Hepatocyte (in vitro differentiated cells): Measurements from ENCODE around the gene PATE3. TPM values are rescaled to one million over a fixed set of nuclear protein-coding genes. Genes with fewer than 3 reads are reported as not detected.

Experiments
- DNase-seq: peaks from one replicate; pipeline ENCODE4 v3.0.0-alpha.2; 2016; ENCODE audit warnings: low spot score
- H2AFZ ChIP-seq: fragments of 200-600 bp; sonication (generic); 2 replicates; pipeline ENCODE4 v1.6.0; 2016; ENCODE audit warnings: antibody characterized with exemption, mild to moderate bottlenecking
- H3K27ac ChIP-seq: fragments of 200-600 bp; sonication (generic); 2 replicates; pipeline ENCODE4 v1.5.1; 2016; ENCODE audit warnings: mild to moderate bottlenecking
- H3K27me3 ChIP-seq: fragments of 200-600 bp; sonication (generic); 2 replicates; pipeline ENCODE4 v1.6.1; 2016
- H3K36me3 ChIP-seq: fragments of 200-600 bp; sonication (generic); replicated peaks from 2 replicates; pipeline ENCODE4 v1.5.1; 2016; ENCODE audit warnings: low read depth; ENCODE audit not compliant: insufficient read depth
- H3K4me1 ChIP-seq: fragments of 200-600 bp; sonication (generic); 2 replicates; pipeline ENCODE4 v1.5.1; 2016; ENCODE audit warnings: mild to moderate bottlenecking, moderate library complexity; ENCODE audit not compliant: insufficient read depth
- H3K4me2 ChIP-seq: fragments of 200-600 bp; sonication (generic); 2 replicates; pipeline ENCODE4 v1.6.0; 2016
- H3K4me3 ChIP-seq: fragments of 200-600 bp; sonication (generic); 2 replicates; pipeline ENCODE4 v1.5.1; 2016; ENCODE audit warnings: mild to moderate bottlenecking
- H3K79me2 ChIP-seq: fragments of 200-600 bp; sonication (generic); 2 replicates; pipeline ENCODE4 v1.6.0; 2017; ENCODE audit warnings: mild to moderate bottlenecking
- H3K9me2 ChIP-seq: fragments of 200-600 bp; sonication (generic); replicated peaks from 2 replicates; pipeline ENCODE4 v1.6.0; 2017; ENCODE audit warnings: mild to moderate bottlenecking; ENCODE audit not compliant: insufficient read depth
- H3K9me3 ChIP-seq: fragments of 200-600 bp; sonication (generic); 2 replicates; pipeline ENCODE4 v1.5.1; 2016; ENCODE audit warnings: low read depth, mild to moderate bottlenecking
- H4K20me1 ChIP-seq: fragments of 200-600 bp; sonication (generic); 2 replicates; pipeline ENCODE4 v1.6.0; 2016; ENCODE audit warnings: mild to moderate bottlenecking; ENCODE audit not compliant: insufficient read depth, poor library complexity, severe bottlenecking
- EZH2 ChIP-seq: fragments of 200-600 bp; sonication (generic); IDR thresholded peaks from 2 replicates; pipeline ENCODE4 v1.6.1; 2016; ENCODE audit warnings: antibody characterized with exemption, mild to moderate bottlenecking, borderline replicate concordance
- EZH2phosphoT487 ChIP-seq: fragments of 200-600 bp; sonication (generic); IDR thresholded peaks from one replicate; pipeline ENCODE4 v1.6.1; 2018; ENCODE audit warnings: antibody characterized with exemption, mild to moderate bottlenecking, low read depth, moderate library complexity; ENCODE audit not compliant: unreplicated experiment, severe bottlenecking
- WGBS: methylation state at CpG from one replicate; pipeline ENCODE4 v1.1.6; 2016; ENCODE audit warnings: low lambda C conversion rate; ENCODE audit errors: missing lambda C conversion rate; 5-methylcytosine and 5-hydroxymethylcytosine counted together
- polyA plus RNA-seq: library from polyadenylated mRNA; unstranded; fragments of >200 nt; fragmentation: Nextera tagmentation; extraction: Ambion mirVana; gene quantifications from 2 replicates; pipeline ENCODE4 v1.2.1, GENCODE V29; 2016
- total RNA-seq: library from RNA; depleted of rRNA; stranded (reverse); fragments of >200 nt; gene quantifications from 2 replicates; pipeline ENCODE4 v1.2.3, GENCODE V29; 2014
- TF ChIP-seq, protein P1 (sequence below): fragments of 200-600 bp; sonication (generic); IDR thresholded peaks from 2 replicates; pipeline ENCODE4 v1.5.1; 2016; ENCODE audit warnings: antibody characterized with exemption, mild to moderate bottlenecking; ENCODE audit not compliant: poor library complexity

The PATE3 gene
- total and polyA plus RNA-seq, 2 experiments from 2014 or later, result not detected

DNA sequence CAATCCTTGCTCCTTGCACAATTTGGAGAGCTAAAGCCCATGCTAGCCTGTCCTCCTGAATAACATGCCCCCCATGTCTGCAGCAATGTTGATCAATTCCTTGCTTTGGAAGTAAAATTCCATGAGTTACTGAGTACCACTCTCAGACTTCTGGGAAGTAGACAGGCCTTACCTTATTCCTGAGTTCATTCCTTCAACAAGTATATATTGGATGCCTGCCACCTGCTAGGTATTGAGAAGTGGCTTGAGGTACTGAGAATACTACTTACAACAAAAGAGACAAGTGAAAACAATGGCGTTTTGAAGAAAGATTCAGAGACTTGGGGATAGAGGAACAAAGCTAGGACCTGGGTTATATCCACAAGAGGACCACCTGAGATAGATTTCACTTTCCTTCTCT is 21.7 kb upstream of the PATE3 start:
- no peak for DNase-seq
- Histone ChIP-seq H3K9me2 (no peaks in the 10 kb centered on the region), H3K9me3 (no peaks in the 10 kb centered on the region), H3K27me3 (no peaks in the 10 kb centered on the region), H3K4me3 (no peak overlapping the region), H3K4me1 (no peaks in the 10 kb centered on the region), H2AFZ (no peak overlapping the region), H3K36me3 (no peaks in the 10 kb centered on the region), H3K4me2 (no peak overlapping the region), H3K79me2 (no peaks in the 10 kb centered on the region), H4K20me1 (no peaks in the 10 kb centered on the region), H3K27ac (no peak overlapping the region)
- 62% methylated on average over 1 of the region's 1 CpG for WGBS
- TF ChIP-seq, protein P1, sequence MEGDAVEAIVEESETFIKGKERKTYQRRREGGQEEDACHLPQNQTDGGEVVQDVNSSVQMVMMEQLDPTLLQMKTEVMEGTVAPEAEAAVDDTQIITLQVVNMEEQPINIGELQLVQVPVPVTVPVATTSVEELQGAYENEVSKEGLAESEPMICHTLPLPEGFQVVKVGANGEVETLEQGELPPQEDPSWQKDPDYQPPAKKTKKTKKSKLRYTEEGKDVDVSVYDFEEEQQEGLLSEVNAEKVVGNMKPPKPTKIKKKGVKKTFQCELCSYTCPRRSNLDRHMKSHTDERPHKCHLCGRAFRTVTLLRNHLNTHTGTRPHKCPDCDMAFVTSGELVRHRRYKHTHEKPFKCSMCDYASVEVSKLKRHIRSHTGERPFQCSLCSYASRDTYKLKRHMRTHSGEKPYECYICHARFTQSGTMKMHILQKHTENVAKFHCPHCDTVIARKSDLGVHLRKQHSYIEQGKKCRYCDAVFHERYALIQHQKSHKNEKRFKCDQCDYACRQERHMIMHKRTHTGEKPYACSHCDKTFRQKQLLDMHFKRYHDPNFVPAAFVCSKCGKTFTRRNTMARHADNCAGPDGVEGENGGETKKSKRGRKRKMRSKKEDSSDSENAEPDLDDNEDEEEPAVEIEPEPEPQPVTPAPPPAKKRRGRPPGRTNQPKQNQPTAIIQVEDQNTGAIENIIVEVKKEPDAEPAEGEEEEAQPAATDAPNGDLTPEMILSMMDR, result no peak
- TF ChIP-seq EZH2, result no peak
- TF ChIP-seq EZH2phosphoT487, result no peak

DNA sequence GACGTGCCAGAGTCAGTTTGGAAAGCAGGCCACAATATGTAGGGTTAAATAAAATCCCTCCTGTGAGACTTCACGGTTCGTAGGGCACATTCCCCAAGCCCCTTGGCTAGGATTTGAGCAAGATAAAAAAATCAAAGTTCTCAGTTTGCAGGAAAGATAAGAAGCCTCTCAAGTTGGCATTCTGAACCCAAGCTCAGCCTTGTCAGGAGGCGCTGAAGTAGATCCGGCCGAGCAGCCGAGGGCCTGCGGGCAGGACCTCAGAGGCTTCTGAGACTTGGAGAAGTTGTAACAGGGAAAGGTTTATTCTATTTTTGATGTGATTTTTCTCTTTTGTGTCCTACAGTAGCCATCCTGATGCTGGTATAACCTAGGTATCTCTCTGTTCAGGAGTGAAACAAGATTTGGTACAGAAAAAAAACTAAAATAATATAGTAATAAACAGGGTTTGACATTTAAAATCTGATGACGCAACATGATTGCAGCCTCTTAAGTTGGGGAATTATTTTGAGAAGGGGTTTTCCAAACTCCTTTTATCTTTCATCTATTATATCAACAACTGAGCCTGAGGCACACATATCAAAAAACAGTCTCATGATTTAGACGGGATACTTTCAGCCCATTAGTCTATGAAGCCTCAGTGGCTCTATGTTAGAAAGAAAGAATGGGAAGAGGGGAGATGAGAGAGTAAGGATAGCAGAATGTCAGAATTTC is 19.4 kb upstream of the PATE3 start:
- Histone ChIP-seq H3K4me1 (no peaks in the 10 kb centered on the region), H3K27ac (no peak overlapping the region), H3K36me3 (no peaks in the 10 kb centered on the region), H3K27me3 (no peaks in the 10 kb centered on the region), H2AFZ (no peak overlapping the region), H3K4me3 (no peak overlapping the region), H3K9me3 (no peaks in the 10 kb centered on the region), H3K79me2 (no peaks in the 10 kb centered on the region), H3K4me2 (no peak overlapping the region), H4K20me1 (no peaks in the 10 kb centered on the region), H3K9me2 (no peaks in the 10 kb centered on the region)
- 34% methylated on average over 10 of the region's 10 CpGs for WGBS
- DNase-seq, result no peak
- TF ChIP-seq, protein P1, result no peak
- TF ChIP-seq EZH2 (no peak), EZH2phosphoT487 (no peak)

DNA sequence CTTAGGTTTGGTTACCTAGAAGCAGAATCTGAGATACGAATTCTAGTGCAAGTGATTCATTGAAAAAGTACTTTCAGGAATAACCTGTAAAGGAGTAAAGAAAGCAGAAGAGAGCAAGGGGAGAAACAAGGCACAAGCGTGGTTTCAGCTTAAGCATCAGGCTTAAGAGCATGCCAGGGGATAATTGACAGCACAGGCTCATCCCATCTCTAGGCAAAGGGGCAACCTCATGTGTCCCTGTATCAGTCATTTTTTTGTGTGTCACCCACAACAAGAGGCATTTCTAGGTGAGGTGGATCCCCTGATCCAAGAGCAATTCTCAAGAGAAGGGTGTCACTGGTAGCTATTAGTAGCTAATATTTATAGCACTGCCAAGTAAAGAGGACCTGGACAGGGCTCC is 17.3 kb upstream of the PATE3 start:
- Histone ChIP-seq H3K27me3 (no peaks in the 10 kb centered on the region), H3K79me2 (no peaks in the 10 kb centered on the region), H3K4me2 (no peak overlapping the region), H2AFZ (no peak overlapping the region), H3K4me3 (no peak overlapping the region), H4K20me1 (no peaks in the 10 kb centered on the region), H3K36me3 (no peaks in the 10 kb centered on the region), H3K27ac (no peak overlapping the region), H3K9me3 (no peaks in the 10 kb centered on the region), H3K9me2 (no peaks in the 10 kb centered on the region), H3K4me1 (no peaks in the 10 kb centered on the region)
- 78% methylated on average over 2 of the region's 2 CpGs for WGBS
- DNase-seq, result no peak
- TF ChIP-seq EZH2 (no peak), EZH2phosphoT487 (no peak)
- TF ChIP-seq, protein P1, result no peak
